Mesodermal cell (in vitro differentiated cells): Measurements from ENCODE around the gene PLAC9.

Source experiments
- H3K27ac ChIP-seq: 2 replicates; pipeline ENCODE4 v1.7.0; 2013; ENCODE audit warnings: mild to moderate bottlenecking, low read depth, low read length, moderate library complexity; ENCODE audit not compliant: severe bottlenecking
- H3K36me3 ChIP-seq: 2 replicates; pipeline ENCODE4 v1.7.1; 2013; ENCODE audit warnings: mild to moderate bottlenecking, low read length, moderate library complexity; ENCODE audit not compliant: control insufficient read depth, insufficient read depth
- H3K4me1 ChIP-seq: one replicate; pipeline ENCODE4 v1.7.1; 2013; ENCODE audit warnings: mild to moderate bottlenecking, low read length; ENCODE audit not compliant: insufficient read depth, control insufficient read depth, poor library complexity, severe bottlenecking
- H3K4me3 ChIP-seq: 2 replicates; pipeline ENCODE4 v1.7.0; 2013; ENCODE audit warnings: low read length, control low read depth, mild to moderate bottlenecking; ENCODE audit not compliant: insufficient read depth, poor library complexity, severe bottlenecking; ENCODE audit errors: extremely low read depth
- H3K9me3 ChIP-seq: 2 replicates; pipeline ENCODE4 v1.7.1; 2013; ENCODE audit warnings: mild to moderate bottlenecking, low read length, moderate library complexity; ENCODE audit not compliant: control insufficient read depth
- WGBS, 2 experiments: methylation state at CpG; one replicate each; pipeline ENCODE4 v1.1.5; 2013; ENCODE audit warnings: missing lambda C conversion rate in 2 of 2; ENCODE audit not compliant: insufficient coverage in 2 of 2; 5-methylcytosine and 5-hydroxymethylcytosine counted together

Gene PLAC9

DNA sequence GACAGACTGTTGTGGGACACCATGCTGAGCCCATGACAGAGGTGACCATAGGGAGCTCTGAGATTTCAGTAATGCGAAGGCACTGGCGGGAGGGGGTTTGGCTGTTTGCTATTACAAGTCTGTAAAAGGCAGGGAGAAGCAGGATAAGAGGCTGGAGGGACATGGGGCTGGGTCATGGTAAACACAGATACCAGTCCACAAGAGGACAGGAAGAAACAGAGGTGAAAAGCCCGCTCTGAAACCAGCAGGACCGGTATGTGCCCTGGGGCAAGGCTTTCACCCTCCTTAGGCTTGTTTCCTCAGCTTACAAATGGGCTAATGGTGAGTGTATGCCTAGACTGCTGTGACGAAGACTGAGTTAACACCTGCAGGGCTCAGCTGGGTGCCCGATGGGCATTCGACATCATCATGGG is 38.7 kb downstream of the PLAC9 start:
- Histone ChIP-seq H3K27ac (no peak overlapping the region), H3K4me3 (no peak overlapping the region), H3K4me1 (peaks cover 28% of the 10 kb centered on the region), H3K36me3 (peaks cover 19% of the 10 kb centered on the region), H3K9me3 (no peaks in the 10 kb centered on the region)
- WGBS, 2 experiments, result 74 to 75% methylated on average over 5 to 7 of the region's 7 CpGs

DNA sequence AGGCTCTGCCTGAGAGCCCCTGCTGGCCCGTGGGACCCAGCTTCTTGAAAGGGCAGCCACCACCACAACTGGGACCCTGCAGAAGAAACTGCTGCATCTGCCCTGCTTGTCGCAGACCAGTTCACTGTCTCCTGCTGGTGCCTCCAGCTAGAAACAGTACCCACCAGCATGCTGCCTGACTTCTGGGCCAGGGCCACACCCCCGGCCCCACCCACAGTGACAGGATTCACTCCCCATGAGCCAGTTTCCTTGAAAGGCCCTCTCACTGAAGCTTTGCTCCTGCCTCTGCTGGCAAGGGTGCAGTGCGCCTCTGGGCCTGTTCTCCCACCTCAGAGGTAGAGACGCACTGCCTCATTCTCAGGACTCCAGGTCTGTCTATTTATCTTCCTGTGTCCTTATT is 40.4 kb downstream of the PLAC9 start:
- Histone ChIP-seq H3K4me3 (no peak overlapping the region), H3K9me3 (no peaks in the 10 kb centered on the region)
- 63 to 80% methylated on average over 3 to 4 of the region's 5 CpGs for WGBS, 2 experiments

DNA sequence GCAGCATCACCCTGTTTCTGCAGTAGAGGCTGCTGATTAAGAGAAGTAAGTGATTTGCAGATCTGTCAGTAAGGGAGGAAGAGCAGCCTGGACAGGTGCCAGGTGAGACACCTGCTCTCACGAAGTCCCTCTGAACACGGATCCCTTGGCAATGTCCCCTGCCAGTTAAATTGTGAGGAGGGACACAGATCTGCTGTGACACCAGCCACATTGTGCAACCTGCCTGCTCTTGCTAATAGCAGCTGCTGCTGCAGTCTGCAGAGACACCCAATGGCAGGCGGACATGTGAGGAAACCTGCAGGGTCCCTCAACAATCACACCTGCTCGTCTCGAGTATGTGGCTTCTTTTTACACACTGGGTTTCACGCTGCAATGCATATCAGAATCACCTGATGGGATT is 40.9 kb downstream of the PLAC9 start:
- no peak overlapping the region for H3K4me3 ChIP-seq
- no peaks in the 10 kb centered on the region for H3K9me3 ChIP-seq
- WGBS, 2 experiments, result 94 to 95% methylated on average over 6 of the region's 6 CpGs

More for the DNA sequence above, 40.4 kb downstream of the PLAC9 start:
- H3K36me3 ChIP-seq, result peaks cover 18% of the 10 kb centered on the region
- peaks cover 16% of the 10 kb centered on the region for H3K4me1 ChIP-seq
- no peak overlapping the region for H3K27ac ChIP-seq

DNA sequence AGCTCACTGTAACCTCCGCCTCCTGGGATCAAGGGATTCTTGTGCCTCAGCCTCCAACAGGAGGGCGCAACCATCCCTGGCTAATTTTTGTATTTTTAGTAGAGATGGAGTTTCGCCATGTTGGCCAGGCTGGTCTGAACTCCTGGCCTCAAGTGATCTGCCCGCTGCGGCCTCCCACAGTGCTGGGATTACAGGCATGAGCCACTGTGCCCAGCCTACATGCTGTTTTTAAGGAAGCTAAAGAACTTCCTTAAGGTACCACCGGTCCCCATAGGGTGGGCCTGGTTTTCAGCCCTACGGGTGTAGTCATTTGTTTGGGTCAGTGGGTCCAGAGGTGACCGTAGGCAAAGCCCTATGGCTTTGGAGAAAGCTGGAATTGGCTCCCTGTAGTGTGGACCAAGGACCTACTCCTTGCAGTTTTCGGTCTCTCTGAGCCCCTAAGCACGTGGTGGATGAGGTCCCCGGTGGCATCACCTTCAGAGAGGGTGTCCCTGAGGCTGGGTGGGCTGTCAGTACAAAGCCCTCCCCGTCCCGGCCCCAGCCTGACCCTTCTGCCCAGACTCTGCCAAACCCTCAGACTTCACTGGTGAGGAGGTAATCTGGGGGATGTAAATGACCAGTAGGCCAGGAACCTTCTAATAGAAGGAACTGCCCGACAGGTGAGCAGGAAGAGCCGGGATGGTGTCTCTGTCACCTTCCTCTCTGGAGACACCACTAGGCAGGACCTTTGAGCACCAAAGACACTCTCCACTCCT is 42.3 kb downstream of the PLAC9 start:
- H3K9me3 ChIP-seq, result no peaks in the 10 kb centered on the region
- H3K4me1 ChIP-seq, result peaks cover 16% of the 10 kb centered on the region
- no peak overlapping the region for H3K27ac ChIP-seq
- H3K4me3 ChIP-seq, result no peak overlapping the region
- peaks cover 16% of the 10 kb centered on the region for H3K36me3 ChIP-seq
- WGBS, 2 experiments, result 91 to 94% methylated on average over 11 to 12 of the region's 15 CpGs

More for the DNA sequence above, 40.9 kb downstream of the PLAC9 start:
- no peak overlapping the region for H3K27ac ChIP-seq
- peaks cover 22% of the 10 kb centered on the region for H3K36me3 ChIP-seq
- peaks cover 20% of the 10 kb centered on the region for H3K4me1 ChIP-seq

DNA sequence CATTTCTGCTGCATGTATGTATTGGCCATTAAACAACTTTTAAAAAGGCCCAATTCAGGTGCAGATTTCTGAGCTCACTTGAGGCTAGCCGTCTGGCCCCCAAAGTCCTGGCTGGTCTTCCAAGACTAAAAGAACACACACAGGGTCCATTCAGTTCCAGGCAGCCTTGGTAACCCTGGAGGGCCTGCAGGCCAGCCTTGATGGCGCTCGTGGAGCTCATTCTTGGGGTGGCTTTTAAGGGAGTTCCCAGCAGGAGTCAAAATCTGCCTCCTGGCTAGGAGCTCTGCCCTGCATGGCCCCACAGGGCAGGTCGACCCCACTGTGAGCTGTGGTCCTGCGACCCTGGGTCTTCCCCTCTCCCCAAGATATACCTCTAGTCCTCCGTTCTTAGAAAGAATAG is 44.0 kb downstream of the PLAC9 start:
- H3K4me3 ChIP-seq, result no peak overlapping the region
- peaks cover 16% of the 10 kb centered on the region for H3K36me3 ChIP-seq
- H3K4me1 ChIP-seq, result peaks cover 16% of the 10 kb centered on the region
- H3K27ac ChIP-seq, result no peak overlapping the region
- no peaks in the 10 kb centered on the region for H3K9me3 ChIP-seq
- 93 to 94% methylated on average over 4 to 6 of the region's 6 CpGs for WGBS, 2 experiments

DNA sequence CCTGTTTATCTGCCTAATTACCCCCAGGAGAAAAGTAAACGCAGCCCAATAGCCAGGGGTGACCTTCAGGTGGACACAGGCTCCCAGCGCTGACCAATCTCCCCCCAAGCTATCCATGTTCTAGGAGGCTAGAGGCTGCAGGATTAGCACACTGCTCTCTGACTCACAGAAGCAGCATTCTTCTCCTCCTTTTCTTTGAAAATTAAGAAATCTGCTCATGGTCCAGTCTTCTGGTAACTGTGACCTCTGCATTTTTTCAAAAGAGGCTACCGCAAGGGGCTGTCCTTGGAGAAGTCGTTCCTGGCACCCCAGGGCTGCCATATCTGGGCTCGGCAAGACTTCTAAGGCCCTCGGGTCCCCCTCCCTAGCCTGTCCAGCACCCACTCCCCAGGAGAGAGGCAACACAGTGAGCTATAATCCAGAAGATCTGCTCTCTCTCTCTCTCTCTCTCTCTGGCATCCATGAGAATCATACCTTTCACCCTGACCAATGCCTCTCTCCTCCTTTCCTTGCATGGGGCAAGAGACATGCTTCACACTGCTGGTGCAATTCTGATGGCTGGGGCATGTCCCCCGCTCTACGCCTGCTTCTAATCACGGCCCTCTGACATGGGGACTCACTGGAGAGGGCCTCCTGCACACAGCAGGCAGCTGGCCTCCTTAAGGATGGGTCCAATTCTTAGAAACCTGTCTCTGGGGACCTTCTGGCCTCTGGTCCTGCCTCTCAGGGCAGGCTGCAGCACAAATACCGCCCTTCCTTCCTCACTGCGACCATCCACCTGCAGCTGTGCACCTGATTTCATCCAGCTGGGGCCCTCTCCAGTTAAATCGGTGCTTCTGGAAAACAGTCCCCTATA is 45.5 kb downstream of the PLAC9 start:
- H3K27ac ChIP-seq, result peak overlapping the region; percentile 26
- H3K4me1 ChIP-seq, result peaks cover 13% of the 10 kb centered on the region
- H3K9me3 ChIP-seq, result no peaks in the 10 kb centered on the region
- WGBS, 2 experiments, result 82% methylated on average over 11 to 12 of the region's 12 CpGs
- H3K4me3 ChIP-seq, result no peak overlapping the region
- H3K36me3 ChIP-seq, result peaks cover 16% of the 10 kb centered on the region

DNA sequence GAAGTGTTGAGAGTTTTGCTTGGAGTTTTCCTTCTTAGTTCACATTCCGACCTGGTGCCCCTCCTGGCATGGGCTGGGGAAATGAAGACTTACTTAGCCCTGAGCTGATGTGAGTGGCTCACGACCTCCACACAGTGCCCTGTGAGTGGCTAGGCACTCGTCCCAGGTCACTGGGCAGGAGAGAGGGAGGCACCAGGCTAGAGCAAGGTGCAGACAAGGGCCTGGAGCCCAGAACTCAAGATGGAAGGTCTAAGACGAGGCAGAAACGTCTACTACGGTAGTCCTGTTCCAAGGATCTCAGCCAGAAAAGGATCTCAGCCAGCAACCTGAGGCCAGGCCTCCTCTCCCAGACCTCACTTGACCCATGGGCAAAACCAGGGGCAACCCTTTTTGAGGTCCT is 50.5 kb downstream of the PLAC9 start:
- Histone ChIP-seq H3K27ac (no peak overlapping the region), H3K9me3 (no peaks in the 10 kb centered on the region), H3K4me3 (no peak overlapping the region), H3K4me1 (peaks cover 5% of the 10 kb centered on the region), H3K36me3 (peaks cover 15% of the 10 kb centered on the region)
- 90 to 94% methylated on average over 6 of the region's 6 CpGs for WGBS, 2 experiments

DNA sequence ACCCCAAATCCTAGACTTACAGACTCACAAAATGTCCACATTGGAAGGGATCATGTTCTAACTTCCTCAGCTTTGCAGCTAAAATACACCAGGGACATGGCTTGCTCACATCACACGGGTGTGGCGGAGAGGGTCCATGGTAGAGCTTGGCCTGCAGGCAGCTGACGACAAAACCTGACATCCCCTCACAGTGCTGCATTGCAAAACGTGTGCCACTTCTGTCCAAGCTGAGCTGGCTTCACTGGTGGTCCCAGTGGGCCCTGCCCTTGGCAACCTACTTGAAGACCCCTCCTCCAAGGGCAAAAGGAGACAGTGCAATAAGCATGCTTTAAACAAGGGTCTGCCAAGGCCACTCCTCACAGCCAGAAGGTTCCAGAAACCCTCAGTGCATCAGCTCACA is 50.9 kb downstream of the PLAC9 start:
- peaks cover 2% of the 10 kb centered on the region for H3K4me1 ChIP-seq
- H3K36me3 ChIP-seq, result peaks cover 11% of the 10 kb centered on the region
- H3K9me3 ChIP-seq, result no peaks in the 10 kb centered on the region
- WGBS, 2 experiments, result 90 to 100% methylated on average over 3 to 4 of the region's 4 CpGs
- H3K4me3 ChIP-seq, result no peak overlapping the region
- no peak overlapping the region for H3K27ac ChIP-seq

DNA sequence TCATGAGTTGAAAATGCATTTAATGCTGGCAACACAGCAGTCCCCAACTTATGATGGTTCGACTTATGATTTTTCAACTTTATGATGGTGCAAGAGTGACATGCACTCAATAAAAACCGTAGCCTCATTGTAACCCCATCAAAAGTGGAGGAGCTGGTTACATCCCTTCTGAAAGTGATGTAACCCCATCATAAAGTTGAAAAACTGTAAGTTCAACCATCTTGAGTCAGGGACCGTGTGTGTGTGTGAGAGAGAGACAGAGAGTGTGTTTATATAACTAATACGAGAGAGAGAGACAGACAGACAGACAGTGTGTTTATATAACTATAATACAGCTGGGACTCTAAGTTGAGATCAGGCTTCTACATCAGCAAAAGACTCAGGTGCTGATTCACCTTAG is 51.8 kb downstream of the PLAC9 start:
- 100% methylated on average over 2 to 3 of the region's 4 CpGs for WGBS, 2 experiments
- Histone ChIP-seq H3K4me3 (no peak overlapping the region), H3K36me3 (peaks cover 11% of the 10 kb centered on the region), H3K27ac (no peak overlapping the region), H3K4me1 (peaks cover 3% of the 10 kb centered on the region), H3K9me3 (no peaks in the 10 kb centered on the region)

DNA sequence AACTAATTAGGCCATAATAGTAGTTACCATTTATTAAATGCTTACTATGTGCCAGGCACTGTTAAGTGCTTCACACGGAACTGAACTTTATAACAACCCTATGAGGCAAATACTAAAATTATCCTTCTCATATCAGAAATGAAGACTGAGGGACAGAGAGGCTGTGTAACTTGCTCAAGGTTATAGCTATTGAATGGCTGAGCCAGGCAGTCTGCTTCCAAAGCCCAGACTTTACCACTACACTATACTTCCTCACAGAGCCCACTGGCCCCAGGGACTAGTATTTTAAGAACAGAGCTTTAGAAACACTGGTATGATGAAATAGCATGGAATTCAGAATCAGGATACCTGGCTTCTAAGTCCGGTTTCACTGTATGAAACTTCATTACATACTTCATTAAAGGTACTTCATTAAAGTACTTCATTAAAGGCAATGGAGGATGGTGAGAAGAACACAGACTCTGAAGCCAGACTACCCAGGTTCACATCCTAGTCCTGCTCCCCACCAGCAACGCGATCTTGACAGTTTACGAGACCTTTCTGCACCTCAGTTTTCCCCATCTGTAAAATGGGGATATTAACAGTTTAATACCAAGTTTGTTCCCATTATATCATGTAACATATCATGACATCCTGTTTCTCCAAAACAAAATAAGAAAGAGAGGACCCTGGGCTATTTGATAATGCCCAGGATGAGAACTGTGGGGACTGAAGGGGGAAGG is 53.2 kb downstream of the PLAC9 start:
- Histone ChIP-seq H3K4me3 (no peak overlapping the region), H3K4me1 (peaks cover 3% of the 10 kb centered on the region), H3K9me3 (no peaks in the 10 kb centered on the region), H3K27ac (no peak overlapping the region), H3K36me3 (peaks cover 4% of the 10 kb centered on the region)
- WGBS, 2 experiments, result no CpG with 5 or more reads among the region's 5 CpGs
